GM12874 (cell line): ENCODE results near the gene AAR2.

Source experiments
- CTCF ChIP-seq: IDR thresholded peaks from 2 replicates; pipeline ENCODE4 v1.5.1; 2011; ENCODE audit warnings: low read depth, mild to moderate bottlenecking, control low read depth, low read length, moderate library complexity; ENCODE audit not compliant: insufficient read depth

AAR2 gene

DNA sequence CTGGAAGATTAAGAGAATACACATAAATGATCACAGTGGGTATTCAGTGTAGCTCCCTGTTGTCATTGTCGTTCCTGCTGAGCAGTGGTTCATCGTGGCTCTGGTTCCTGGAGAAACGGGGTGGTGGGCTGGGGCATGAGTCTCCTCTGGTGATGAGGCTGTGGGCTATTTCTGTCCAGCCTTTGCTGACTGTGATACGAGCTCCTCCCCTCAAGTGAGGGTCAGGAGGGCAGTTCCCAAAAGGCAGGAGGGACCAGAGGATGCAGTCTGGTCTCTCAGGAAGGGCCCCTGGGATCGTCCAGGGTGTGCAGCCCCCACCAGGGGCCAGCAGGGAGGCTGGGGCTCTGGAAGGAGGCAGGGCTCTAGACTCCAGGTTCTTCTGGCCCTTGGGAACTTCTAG lies 38.7 kb downstream of the AAR2 start:
- TF ChIP-seq CTCF, result no peak

- no peak for TF ChIP-seq CTCF
Observed at GRCh38 chr20:36275441-36276189, 39.3 kb downstream of the AAR2 start.

- TF ChIP-seq CTCF, result no peak
Observed at GRCh38 chr20:36277546-36277945, 41.3 kb downstream of the AAR2 start.

DNA sequence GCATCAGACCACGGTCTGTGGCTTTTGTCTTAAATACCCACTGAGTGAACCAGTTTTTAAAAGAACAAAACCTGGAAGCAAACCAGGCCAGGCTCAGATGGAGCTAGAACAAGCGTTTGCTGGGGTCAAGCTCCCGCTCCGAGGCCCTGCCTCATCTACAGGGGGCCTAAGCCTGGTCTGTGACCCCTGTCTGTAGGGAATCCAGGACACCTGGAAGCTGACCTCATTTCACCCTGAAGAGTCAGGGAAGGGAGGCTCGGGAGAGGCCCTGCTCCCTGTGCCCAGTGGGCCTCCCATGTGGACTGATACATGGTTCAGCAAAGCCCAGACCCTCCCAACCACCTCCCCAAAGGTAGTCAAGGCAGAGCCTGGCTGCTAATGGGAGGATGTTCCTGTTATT lies 43.1 kb downstream of the AAR2 start:
- TF ChIP-seq CTCF, result no peak

GRCh38 chr20:36279776-36280175 lies 43.5 kb downstream of the AAR2 start:
- TF ChIP-seq CTCF, result no peak

DNA sequence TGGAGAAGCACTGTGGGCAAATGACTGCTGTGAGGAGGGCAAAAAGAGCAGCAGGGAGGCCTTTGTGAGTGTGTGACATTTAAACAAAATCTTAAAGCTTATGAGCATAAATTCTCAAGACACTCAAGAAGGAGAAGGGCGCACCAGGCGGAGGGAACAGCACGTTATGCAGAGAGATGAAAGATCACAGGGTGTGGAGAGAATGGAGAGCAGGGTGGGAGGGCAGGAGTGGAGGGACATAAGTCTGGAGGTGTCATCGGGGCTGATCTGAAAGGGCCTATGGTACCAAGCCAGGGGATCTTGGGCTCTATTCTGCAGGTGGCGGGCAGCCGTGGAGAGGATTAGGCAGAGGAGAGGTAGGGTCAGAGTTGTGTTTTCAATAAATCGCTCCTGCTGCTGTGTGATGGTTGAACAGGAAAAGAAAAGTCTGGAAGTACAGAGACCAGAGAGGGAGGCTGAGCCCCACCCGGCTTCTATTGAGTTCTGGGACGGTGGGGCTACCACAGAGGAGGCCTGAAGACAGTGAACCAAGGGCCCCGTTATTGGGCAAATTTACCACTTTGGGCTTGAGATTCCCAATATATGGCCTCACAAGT lies 45.6 kb downstream of the AAR2 start:
- no peak for TF ChIP-seq CTCF

DNA sequence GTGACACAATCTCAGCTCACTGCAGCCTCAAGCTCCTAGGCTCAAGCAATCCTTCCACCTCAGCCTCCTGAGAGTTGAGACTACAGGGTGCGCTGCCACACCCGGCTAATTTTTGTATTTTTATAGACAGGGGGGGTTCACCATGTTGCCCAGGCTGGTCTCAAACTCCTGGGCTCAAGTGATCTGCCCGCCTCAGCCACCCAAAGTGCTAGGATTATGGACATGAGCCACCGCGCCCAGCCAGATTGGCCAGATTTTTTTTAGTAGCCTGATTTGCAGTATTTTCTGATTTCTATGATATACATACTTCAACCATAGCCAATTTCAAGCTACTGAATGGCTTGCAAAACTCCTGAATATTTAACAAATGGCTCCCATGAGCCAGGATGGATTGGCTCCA lies 48.5 kb downstream of the AAR2 start:
- TF ChIP-seq CTCF, result no peak
